ENCODE data around the gene DERL2.

DERL2 gene

DNA sequence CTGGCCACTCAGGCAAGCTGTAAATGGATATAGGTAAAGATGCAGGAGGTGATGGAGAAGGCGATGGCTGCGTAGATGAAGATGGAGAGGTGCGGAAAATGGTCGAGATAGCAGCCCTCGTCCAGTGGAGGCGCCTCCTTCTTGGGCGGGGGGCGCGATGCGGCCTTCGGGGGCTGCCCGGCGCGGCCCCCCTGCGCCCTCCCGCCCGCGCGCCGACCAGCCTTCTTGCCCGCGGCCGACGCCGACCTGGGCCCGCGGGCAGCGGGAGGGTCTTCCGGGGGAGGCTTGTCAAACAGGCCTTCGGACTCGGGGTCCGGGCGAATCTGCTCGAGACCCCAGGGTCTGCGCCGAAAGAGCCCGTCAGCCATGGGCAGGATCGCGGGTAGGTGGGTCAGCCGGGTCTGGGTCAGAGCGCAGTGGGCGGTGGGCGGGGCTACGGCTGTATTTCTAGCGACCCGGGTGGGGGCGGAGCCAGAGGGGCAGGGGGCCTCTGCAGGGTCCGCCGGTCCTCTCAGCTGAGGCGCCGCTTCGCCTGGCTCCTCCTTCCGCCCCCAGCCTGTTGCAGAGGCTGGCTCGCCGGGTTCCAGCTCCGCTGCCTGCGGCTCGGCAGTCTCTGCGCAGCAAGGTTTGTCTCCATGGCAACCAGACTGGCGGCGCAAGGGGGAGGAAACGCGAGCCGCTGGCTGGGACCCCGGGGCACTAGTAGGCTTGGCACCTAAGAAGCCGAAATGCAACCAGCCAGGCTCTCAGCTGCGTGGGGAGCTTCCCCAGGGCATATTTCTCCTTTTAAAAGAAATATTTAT, 14.8 kb upstream of the DERL2 start:
- DNase-seq: peak; percentile 69 to 76

DNA sequence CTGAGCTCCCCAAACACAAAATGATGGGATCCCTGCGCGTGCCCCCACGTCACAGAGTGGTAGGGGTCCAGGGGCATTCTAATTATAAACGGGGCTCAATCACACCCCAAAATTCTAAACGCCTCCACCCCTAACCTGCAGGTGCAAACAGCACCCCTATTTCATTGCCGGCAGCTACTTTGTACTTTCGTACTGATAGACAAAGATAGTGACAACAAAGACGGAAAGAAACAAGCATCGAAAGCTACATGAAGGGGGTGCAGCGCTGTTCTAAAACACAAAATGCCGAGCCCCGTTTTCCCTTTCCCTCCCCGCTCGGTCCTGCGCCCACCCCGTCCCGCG, 14.2 kb upstream of the DERL2 start:
- no peak for DNase-seq

DNA sequence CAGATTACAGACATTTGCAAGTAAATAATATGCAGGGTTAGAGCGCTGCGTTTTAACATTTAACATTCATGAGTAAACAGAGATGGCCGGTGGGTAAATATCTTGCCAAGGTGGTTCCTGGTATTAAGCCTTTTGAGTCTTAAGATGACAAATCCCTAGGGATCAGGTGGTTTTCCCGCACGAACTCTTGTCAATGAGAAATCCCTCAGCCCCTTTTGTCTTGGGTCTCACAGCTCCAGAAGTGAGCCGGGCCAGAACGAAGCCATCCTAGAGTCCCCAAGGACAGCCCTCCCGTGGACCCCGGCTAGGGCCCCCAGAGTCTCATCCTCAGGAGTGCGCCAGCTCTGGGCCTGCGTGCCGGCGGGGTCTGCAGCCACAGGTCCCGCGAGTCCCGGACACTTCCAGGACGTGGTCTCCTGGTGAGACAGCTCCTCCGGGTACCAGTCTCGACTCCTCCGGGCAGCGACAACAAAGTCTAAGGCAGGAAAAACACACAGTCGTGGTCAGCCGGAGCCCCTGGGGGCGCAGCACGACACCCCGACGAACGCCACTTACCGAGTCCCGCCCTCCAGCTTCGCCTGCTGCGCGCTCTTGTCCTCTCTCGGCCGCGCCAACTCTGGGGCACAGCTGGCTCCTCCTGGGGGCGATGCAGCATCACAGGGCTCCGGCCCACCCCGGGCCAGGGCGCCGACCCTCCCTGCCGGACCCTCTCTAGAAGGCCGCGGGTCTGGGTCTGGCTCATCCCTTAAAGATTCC, 13.7 kb upstream of the DERL2 start:
- no peak for DNase-seq

DNA sequence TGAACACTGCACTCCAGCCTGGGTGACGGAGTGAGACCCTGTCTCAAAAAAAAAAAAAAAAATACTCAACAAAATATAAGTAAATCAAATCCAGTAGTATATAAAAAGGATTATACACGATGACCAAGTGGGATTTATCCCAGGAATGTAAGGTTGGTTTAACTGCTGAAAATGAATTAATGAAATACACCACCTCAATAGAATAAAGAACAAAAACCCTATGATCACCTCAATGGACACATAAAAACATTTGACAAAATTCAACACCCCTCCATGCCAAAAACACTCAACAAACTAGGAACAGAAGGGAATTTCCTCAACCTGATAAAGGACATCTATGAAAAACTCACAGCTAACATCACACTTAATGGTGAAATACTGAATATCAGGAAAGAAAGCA, 7.0 kb upstream of the DERL2 start:
- DNase-seq: no peak

DNA sequence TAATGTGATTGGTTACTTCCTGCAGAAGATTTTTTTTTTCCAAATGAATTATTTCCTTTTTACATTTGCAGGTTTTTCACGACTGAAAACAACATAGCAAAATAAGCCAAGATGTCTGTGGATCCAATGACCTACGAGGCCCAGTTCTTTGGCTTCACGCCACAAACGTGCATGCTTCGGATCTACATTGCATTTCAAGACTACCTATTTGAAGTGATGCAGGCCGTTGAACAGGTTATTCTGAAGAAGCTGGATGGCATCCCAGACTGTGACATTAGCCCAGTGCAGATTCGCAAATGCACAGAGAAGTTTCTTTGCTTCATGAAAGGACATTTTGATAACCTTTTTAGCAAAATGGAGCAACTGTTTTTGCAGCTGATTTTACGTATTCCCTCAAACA, 2.8 kb upstream of the DERL2 start:
- no peak for DNase-seq

DNA sequence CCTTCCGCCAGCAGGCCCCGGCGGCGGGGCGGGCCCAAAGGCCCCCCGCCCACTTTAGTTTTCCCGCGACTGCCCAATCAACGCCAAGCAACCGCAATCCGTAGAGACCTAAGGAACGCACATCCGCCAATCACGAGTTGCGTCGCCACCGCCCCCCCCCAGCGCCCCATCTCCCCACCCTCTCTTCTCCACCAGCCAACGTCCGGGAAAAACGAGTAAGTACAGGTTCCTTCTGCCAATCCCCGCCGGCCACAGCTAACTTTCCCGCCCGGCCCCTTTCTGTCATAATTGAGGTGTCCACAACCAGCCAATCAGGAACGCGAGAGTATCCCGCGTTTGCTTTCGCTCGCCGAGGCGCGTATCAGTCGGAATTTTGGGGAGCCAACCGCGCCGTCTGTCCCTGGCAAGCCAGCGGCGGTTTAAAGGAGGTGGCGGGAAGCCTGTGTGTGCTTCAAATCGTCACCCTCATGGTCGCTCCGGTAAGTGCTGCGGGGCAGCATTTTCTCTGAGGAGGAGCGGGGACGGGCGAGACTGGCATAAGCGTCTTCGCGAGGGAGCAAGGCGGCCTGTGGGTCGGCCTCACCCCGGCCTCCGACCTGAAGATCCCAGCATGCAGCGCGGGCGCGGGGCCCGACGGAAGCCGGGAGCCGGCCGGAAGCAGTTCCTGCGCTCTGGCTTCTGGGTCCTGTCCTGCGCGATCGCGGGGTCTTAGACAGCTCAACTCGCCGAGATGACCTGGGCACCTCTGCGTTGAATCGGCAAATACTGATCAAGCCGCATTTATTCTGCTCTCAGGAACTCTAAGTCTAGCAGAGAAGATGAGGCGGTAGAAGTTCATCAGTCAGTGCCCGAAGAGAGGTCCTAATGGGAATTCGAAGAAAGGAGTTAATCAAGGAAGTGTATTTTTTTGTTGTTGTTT, 487 bp upstream of the DERL2 start, which contains the start of gene MIS12:
MIS12 (plus strand) TSS at position 361 of the 919 bp plus-strand sequence. CDS start 2,297 bp downstream, outside the sequence.
- DNase-seq: peak; percentile 93 to 97

DNA sequence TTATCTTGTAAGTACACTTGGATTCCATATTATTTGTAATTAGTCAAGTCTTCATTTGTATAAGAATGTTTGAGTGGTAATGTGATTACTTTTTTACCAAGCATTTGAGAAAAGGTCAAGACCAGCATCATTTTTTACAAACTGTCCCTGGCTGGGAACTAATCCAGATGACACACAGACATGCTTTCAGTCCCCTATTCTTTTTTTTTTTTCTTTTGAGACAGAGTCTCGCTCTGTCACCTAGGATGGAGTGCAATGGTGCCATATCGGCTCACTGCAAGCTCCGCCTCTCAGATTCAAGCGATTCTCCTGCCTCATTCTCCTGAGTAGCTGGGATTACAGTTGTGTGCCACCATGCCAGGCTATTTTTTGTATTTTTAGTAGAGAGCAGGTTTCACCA, 4.5 kb downstream of the DERL2 start:
- DNase-seq: no peak

DNA sequence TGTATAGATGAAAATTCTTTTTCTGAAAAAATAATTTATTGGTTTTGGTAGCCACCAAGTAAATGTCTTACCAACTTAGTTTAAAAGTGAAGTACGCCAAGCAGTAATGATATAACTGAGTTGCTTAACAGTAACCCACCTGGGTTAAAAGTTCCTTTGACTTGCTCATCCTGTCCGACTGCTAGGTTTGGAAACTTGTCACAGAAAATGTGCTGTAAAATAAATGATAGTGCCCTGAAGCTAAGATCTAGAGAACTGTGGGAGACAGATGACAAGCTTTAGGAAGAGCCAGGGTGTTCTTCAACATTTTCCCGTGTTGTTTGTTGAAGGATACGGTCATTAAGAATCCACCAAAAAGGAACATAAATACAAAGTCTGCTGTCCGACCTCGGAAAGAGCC, 5.0 kb downstream of the DERL2 start:
- no peak for DNase-seq

DNA sequence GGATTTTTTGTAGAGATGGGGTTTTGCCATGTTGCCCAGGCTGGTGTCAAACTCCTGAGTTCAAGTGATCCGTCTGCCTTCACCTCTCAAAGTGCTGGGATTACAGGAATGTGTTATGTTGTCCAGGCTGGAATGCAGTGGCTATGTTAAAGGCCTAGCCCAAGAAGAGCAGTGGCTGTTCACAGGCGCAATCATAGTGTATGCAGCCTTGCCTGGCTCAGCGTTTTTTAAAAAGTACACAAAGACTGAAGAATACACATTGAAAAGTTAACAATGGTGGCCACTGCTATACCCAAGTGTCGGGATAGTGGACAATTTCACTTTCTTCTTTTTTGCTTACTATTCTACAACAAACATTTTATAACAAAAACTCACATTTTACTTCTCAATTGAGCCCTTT, 7.0 kb downstream of the DERL2 start:
- DNase-seq: no peak

DNA sequence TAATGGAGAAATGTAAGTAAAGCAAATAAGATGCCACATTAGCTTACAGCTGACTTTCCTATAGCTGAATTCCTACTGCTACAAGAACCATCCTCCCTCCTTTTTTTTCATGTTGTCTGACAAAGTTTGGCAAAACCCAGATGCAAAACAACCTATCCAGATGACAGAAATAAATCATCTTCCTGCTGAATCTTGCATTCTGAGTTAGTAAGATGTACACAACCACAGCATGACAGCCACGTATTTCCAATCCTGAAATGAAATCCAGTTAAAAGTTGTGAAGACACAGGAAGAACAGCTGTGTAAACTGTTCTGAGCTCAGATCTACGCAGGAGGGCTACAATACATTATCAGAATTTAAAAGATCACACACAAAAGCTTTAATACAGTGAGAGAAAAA, 12.1 kb downstream of the DERL2 start:
- DNase-seq: no peak

DNA sequence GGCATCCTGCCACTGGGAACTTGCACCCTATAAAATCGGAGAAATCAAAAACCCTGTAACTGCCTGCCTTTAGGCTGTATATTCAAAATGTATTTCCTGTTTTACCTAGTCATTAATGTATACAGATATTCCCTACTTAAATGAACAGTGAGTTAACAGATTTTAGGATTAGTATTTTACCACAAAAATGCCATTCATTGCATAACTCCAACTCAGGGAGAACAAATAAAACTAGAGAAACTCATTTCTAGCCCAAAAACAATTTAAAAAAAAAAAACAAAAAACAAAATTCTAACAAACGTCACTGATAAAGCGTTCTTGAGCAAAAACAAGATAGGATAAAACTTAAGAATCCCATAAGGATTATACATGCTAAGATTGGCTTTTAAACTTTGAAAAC, 13.5 kb downstream of the DERL2 start:
- no peak for DNase-seq

DNA sequence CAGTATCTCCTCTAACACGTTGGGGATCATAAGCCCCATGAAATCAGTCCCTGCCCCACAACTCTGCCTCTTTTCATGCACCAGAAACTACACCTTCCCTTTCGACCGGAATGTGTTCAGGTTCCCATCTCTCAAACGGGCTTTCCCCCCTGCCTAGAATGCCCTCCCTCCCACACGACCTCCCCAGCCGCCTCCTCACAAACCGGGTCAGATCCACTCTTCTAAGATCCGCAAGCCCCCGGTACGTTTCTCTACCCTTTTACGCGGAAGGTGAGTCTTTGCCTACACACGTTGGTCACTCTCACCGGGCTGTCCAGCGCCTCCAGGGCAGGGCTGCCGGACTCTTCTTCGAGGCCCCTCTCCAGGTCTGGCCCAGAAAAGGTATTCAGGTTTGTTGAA, 17.9 kb downstream of the DERL2 start:
- peak; percentile 26 to 53 for DNase-seq

DNA sequence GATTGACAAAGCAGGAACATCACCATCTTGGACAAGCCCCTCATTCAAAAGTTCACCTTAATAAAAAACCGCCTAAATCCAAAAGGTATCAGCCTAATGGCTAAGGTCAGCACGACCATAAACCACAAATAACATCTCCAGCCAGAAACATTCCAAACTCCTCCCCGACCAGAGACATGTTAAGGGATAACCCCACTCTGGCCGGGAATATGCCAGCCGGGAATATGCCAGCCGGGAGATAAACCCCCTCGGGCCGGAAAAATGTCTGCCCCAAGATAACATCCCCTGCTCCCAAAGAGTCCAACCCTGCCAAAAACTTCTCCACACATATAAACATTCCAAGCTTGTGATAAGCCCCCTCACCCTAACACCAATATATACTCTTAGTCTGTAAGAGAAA, 18.6 kb downstream of the DERL2 start:
- no peak for DNase-seq

DNA sequence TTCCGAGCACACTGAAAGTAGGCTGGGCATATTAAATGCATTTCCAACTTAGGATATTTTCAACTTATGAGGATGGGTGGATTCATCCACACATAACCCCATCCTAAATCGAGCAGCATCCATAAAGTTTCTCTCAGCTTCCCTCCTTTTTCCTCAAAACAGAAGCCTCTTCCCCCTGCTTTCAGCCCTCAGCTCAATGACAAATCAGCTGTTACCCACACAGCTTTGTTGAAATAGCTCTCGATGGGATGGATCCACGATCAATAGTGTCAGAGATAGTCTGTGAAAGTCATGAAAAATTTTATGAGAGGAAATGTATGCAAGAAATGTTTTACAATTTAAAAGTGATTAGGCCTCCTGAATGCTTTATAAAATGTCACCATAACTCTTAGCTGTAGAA, 19.7 kb downstream of the DERL2 start:
- no peak for DNase-seq

DNA sequence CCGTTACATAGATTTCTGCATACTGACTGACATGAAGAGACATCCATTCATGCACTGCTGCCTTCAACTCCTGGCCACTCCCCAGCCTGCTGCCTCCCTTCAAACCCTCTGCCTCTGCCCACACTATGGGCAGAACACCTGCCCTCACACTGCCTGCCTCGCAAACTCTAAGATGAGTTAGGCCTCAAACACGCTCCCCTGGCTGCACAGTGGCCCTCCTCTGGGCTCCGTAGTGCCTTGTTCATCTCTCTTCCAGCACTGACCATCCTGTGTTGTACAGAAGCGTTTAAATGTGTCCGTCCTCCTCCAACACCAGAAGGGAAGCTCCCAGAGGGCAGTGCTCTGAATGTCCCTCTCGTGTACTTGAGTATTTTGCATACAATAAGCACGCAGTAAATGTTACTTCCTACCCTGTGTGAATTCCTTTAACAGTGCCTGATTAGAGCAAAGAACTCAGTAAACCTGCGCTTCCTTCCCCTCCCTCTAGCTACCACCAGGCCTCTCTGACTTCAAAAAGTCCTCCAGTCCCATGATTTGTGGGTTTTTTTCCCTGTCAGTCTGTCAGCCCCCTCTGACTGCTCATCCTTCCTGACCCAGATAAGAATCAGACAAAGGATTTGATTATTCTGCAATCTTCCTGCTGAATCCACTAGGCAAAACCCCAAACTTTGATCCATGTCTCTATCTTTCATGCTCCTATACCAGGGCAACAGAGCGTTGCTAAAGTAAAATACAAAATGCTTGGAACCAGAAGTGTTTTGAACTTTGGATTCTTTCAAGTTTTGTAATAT, 21.1 kb downstream of the DERL2 start:
- DNase-seq: no peak

DNA sequence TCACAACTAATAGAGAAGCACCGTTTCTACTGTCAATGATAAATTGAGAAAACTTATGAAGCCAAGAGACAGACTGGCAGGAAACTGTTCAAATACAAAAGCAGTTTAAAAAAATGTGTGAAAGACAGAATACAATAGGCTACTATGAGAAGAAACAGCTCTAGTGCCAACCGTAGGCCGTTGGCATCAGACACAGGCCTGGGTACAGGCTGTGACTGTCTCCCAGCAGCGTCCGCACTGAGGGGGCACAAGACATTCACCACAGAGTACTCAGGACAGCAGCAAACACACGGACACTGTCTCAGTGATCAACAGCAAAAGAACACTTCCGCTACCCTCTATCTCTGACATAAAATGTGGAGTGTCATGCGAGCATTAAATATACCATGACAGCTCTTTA, 39.2 kb downstream of the DERL2 start:
- DNase-seq: no peak

DNA sequence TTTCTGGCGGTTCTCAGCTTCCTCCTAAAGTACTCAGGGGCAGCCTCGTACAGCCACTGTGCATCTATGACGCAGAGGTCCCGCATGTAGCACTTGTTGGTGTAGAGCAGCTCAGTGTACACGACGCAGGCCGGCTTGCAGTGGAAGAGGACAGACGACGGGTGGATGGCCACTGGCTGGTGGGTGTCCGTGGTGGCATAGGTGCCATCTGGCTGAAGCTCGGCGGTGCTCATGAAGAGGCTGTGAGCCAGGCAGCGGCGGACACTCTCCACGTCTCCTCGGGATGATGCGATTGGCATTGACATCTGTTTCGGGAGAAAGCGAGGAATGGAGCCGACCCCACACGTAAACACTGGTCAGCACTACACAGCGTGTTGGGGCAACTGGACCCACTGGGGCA, 41.8 kb downstream of the DERL2 start:
- DNase-seq: no peak

DNA sequence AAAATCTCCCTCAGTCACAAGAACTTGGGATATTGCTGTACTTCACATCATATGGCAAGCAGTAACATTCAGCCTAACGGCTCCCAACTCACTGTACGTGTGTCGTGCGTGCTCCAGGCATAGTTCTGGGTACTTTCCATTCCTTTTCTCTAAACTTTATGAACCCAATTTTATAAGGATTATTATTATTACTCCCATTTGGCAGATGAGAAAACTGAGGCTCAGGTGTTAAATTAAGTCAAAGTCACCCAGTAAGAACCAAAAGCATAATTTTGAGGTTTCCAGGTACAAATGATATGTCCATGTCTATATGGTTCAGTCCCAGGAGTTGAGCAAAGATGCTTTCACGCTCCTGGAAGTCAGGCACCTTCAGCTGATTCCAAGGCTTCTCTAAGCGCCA, 42.2 kb downstream of the DERL2 start:
- no peak for DNase-seq

DNA sequence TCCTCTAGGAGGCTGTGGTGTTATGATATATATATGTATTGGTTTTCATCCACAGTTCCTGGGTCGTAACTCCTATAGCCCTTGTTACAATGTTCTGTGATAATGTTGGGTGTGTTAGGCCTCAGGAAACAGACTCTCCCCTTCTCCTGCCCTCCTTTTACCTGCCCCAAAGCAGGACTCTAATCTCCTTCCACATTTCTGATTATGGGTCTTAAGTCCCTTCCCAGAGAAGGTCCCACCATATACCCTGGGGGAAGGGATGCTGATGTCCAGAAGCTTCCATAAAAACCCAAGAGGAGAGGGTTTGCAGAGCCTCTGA, 46.6 kb downstream of the DERL2 start:
- DNase-seq: no peak

DNA sequence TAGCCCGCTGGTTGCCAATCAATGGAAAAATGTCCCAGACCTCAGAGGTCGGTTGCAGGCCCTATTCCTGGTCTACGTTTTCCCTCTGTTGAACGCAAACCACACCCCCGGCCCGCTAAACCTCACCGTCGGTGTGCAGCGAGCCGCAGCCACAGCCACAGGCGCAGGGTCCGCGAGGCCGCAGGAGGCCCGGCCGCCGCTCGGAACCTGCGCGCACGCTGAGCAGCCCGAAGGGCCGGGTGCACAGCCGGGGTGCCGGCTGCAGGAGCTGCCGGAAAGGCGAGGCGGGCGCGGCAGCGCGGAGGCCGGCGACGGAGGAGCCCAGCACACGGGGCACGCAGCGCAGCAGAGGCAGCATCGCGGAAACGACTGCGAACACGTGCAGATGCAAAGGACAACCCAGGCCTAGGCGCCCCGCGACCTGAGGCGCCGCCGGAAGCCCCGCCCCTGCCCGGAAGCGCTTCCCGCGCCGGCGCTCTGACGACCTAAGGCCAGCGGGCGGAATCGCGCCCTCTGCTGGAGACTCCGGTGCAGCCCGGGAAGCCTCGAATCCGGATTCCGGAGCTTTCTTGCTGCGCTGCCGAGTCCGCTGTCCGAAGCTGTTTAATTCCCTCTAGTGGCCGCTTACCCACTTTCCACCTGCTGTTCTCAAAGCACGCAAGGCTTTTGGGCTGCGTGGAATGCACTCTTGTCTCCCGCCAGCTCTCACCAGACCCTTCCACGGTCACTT, 47.1 kb downstream of the DERL2 start, which contains the start of gene C1QBP:
C1QBP (minus strand) TSS at position 440 of the 730 bp plus-strand sequence; CDS start at position 358, 82 bp downstream.
- DNase-seq: peak; percentile 85 to 91

DNA sequence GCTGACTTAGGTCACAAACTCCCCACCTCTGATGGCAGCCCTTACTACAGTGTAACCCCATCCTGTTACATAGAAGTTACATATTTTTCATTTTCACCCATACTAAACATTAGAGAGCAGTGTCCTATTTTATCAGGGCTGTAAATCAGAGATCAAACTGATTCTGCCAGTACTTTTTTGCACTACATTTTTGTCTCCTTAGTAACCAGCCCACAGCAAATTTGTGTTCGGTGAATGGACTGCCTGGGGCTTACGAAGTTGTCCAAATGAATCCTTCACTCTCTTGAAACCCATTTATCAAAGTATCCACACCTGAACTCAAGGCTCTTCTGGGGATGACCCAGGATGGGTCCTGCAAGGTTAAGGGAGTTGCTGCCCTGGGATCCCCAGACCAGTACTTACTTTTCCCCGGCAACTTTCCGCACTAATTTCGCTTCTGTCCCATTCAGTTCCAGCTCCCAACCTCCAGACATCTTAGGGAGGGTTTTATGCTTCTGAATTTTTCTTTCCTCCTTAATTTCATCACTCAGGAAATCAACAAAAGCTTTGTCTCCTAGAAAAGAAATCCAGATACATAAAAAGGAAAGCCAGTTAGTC, 48.2 kb downstream of the DERL2 start:
- no peak for DNase-seq

Data from stimulated activated CD4-positive, alpha-beta T cell treated with anti-CD3 and anti-CD28 coated beads, Interleukin-4, amount 100 ng/mL, for 4 hours (primary cell).